GM21723 (cell line): ENCODE measurements around the gene PTCH1.
A peak's percentile ranks its signal among the peaks of the same experiment; 100 is the strongest.

Experiments
- ATAC-seq: cut with Tn5 transposase; IDR thresholded peaks from one replicate; pipeline ENCODE4 v1.9.1; 2021; ENCODE audit warnings: mild to moderate bottlenecking, moderate library complexity; ENCODE audit not compliant: unreplicated experiment

The PTCH1 gene

GRCh38 chr9:95444160-95444559 is 72.6 kb downstream of the PTCH1 start:
- no peak for ATAC-seq

- ATAC-seq: no peak
These were observed 73.5 kb downstream of the PTCH1 start for GRCh38 chr9:95443301-95443700.

GRCh38 chr9:95441081-95441480 is 75.7 kb downstream of the PTCH1 start:
- ATAC-seq: no peak

GRCh38 chr9:95440447-95440846 is 76.3 kb downstream of the PTCH1 start:
- no peak for ATAC-seq

GRCh38 chr9:95438561-95439357 is 78.0 kb downstream of the PTCH1 start:
- no peak for ATAC-seq

- no peak for ATAC-seq
These were observed 79.2 kb downstream of the PTCH1 start for GRCh38 chr9:95437559-95437958.

GRCh38 chr9:95436416-95436815 is 80.4 kb downstream of the PTCH1 start:
- ATAC-seq: no peak

- ATAC-seq: no peak
These were observed 81.6 kb downstream of the PTCH1 start for GRCh38 chr9:95435074-95435728.

GRCh38 chr9:95434116-95435073 is 82.4 kb downstream of the PTCH1 start:
- no peak for ATAC-seq

GRCh38 chr9:95433096-95433819 is 83.5 kb downstream of the PTCH1 start:
- no peak for ATAC-seq

GRCh38 chr9:95431286-95431685 is 85.5 kb downstream of the PTCH1 start:
- no peak for ATAC-seq

- no peak for ATAC-seq
These were observed 86.7 kb downstream of the PTCH1 start for GRCh38 chr9:95429948-95430620.

GRCh38 chr9:95429096-95429495 is 87.7 kb downstream of the PTCH1 start:
- ATAC-seq: no peak

GRCh38 chr9:95425910-95426551 is 90.7 kb downstream of the PTCH1 start:
- peak; percentile 15 for ATAC-seq

- no peak for ATAC-seq
These were observed 94.1 kb downstream of the PTCH1 start for GRCh38 chr9:95422650-95423049.

- no peak for ATAC-seq
These were observed 96.3 kb downstream of the PTCH1 start for GRCh38 chr9:95420518-95420917.

GRCh38 chr9:95419444-95419843 is 97.3 kb downstream of the PTCH1 start:
- no peak for ATAC-seq

GRCh38 chr9:95415158-95415557 is 101.6 kb downstream of the PTCH1 start:
- ATAC-seq: no peak

GRCh38 chr9:95413793-95414192 is 103.0 kb downstream of the PTCH1 start:
- ATAC-seq: no peak
